Uterus (tissue), 2 donors: ENCODE results near the gene TMEM97.

ENCODE experiments used
- POLR2A ChIP-seq, 2 donors: fragments of 450-650 bp; IDR thresholded peaks; one replicate each; pipeline ENCODE4 v1.6.1; 2016; ENCODE audit warnings: antibody characterized with exemption in 2 of 2, mild to moderate bottlenecking in 1 of 2, moderate library complexity in 1 of 2
- TF ChIP-seq, protein P1 (sequence below), 4 experiments: fragments of 200-600 bp in 2 of 4; fragments of 450-650 bp in 2 of 4; sonication (generic) in 2 of 4; IDR thresholded peaks; one replicate each; pipeline ENCODE4 v1.5.1; 2016 to 2019; ENCODE audit warnings: antibody characterized with exemption in 4 of 4, mild to moderate bottlenecking in 2 of 4, moderate library complexity in 1 of 4

DNA sequence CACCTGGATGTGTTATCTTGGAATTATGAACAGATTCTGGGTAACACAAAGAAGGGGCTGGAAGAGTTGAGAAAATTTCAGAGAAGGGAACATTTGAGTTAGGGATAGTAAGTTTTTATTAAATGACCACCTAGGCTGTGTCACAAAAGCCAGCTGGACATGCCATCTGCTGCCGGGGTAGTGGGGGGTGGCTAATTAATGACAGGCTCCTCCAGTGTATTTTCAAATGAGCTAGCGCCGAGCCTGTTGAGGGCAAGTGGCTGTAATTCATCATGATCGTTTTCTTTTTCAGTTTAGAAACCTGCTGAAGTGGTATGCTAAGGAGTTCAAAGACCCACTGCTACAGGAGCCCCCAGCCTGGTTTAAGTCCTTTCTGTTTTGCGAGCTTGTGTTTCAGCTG, 6.2 kb downstream of the TMEM97 start:
- TF ChIP-seq, protein P1, sequence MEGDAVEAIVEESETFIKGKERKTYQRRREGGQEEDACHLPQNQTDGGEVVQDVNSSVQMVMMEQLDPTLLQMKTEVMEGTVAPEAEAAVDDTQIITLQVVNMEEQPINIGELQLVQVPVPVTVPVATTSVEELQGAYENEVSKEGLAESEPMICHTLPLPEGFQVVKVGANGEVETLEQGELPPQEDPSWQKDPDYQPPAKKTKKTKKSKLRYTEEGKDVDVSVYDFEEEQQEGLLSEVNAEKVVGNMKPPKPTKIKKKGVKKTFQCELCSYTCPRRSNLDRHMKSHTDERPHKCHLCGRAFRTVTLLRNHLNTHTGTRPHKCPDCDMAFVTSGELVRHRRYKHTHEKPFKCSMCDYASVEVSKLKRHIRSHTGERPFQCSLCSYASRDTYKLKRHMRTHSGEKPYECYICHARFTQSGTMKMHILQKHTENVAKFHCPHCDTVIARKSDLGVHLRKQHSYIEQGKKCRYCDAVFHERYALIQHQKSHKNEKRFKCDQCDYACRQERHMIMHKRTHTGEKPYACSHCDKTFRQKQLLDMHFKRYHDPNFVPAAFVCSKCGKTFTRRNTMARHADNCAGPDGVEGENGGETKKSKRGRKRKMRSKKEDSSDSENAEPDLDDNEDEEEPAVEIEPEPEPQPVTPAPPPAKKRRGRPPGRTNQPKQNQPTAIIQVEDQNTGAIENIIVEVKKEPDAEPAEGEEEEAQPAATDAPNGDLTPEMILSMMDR (IDR thresholded peaks at IDR 0.05): no peak
- no peak for TF ChIP-seq POLR2A (IDR thresholded peaks at IDR 0.05)
